ENCODE results near the gene IRF5.

The IRF5 gene

GRCh38 chr7:128913870-128914565, 23.7 kb upstream of the IRF5 start:
- TF ChIP-seq, protein P1, sequence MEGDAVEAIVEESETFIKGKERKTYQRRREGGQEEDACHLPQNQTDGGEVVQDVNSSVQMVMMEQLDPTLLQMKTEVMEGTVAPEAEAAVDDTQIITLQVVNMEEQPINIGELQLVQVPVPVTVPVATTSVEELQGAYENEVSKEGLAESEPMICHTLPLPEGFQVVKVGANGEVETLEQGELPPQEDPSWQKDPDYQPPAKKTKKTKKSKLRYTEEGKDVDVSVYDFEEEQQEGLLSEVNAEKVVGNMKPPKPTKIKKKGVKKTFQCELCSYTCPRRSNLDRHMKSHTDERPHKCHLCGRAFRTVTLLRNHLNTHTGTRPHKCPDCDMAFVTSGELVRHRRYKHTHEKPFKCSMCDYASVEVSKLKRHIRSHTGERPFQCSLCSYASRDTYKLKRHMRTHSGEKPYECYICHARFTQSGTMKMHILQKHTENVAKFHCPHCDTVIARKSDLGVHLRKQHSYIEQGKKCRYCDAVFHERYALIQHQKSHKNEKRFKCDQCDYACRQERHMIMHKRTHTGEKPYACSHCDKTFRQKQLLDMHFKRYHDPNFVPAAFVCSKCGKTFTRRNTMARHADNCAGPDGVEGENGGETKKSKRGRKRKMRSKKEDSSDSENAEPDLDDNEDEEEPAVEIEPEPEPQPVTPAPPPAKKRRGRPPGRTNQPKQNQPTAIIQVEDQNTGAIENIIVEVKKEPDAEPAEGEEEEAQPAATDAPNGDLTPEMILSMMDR (IDR thresholded peaks at IDR 0.05; ENCODE audit: borderline replicate concordance, insufficient read depth, low read depth, low read length): no peak
- H3K4me3 ChIP-seq (ENCODE audit: low read depth, low read length): no peak overlapping the region

DNA sequence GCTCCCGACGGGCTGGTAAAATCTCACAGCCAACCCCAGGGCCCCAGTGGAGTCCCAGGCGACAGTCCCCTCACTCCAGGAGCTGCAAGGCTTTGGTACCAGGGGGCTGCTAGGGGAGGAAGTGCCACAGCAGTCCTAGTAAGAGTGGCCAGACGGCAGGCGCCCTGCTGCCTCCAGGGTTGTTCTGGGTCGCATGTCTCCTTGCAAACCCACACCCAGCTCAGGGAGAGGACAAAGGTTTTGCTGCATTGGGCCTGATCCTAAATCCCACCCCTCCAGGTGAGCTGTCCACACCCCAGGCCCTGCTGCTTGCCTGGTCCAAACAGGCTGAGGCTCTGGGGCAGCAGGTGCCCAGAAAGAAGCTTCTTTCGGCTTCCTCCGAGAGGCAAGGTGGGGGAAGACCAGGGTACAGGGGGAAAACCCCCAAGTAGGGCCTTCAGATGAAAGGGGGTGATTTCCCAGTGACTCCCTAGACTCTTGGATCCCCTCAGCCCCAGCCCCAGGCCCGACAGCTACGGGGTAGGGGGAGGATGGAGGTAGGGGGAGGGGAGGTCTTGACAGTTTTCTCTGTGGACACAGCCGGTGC, 23.1 kb upstream of the IRF5 start:
- H3K4me3 ChIP-seq (ENCODE audit: low read depth, low read length): no peak overlapping the region
- TF ChIP-seq, protein P1 (IDR thresholded peaks at IDR 0.05; ENCODE audit: borderline replicate concordance, insufficient read depth, low read depth, low read length): peak; percentile 39

GRCh38 chr7:128915271-128915819, 22.4 kb upstream of the IRF5 start:
- TF ChIP-seq, protein P1 (IDR thresholded peaks at IDR 0.05; ENCODE audit: borderline replicate concordance, insufficient read depth, low read depth, low read length): no peak
- peak overlapping the region; percentile 37 for H3K4me3 ChIP-seq (ENCODE audit: low read depth, low read length)

DNA sequence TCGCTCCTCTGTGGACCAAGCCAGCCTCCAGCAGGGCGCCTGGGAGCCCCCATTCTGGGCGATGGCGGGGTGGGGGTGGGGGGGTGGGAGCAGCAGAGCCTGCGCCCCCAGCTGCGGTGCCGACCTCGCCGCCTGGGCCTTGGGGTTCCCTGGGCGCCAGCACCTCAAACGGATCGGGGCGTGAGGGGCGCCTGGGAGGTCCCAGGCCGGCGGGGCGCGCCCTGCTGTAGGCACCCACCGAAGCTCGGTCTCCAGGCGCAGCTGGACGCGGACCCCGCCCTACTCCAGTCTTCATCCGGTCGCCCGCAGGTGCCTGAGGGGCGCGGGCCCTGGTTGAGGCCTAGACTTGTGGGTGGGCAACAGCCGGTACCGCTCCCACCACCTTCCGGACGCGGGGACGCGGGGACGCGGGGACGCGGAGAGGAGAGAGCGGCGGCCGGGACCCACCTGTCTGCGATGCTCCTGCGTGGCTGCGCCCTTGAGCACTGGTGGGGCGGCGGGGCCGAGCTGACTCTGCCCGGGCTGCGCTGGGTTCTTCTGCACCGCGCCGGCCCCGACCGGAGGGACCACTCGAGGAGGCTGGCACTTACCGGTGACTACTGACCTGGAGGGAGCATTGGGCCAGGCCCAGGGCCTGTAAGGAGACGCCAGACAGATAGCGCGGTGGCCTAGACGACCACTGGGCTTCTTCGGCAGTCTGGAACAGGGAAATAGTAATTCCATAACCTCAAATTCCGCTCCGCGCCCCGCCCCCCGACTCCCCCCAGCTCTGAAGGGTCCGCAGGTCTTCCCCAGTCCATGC, 21.7 kb upstream of the IRF5 start:
- peak overlapping the region; percentile 5 for H3K4me3 ChIP-seq (ENCODE audit: low read depth, low read length)
- TF ChIP-seq, protein P1 (IDR thresholded peaks at IDR 0.05; ENCODE audit: borderline replicate concordance, insufficient read depth, low read depth, low read length): no peak

- TF ChIP-seq, protein P1 (IDR thresholded peaks at IDR 0.05; ENCODE audit: borderline replicate concordance, insufficient read depth, low read depth, low read length): no peak
Measured at GRCh38 chr7:128916643-128916915, 21.1 kb upstream of the IRF5 start.

GRCh38 chr7:128917122-128917521, 20.6 kb upstream of the IRF5 start:
- TF ChIP-seq, protein P1 (IDR thresholded peaks at IDR 0.05; ENCODE audit: borderline replicate concordance, insufficient read depth, low read depth, low read length): no peak

More at GRCh38 chr7:128916643-128916915, 21.1 kb upstream of the IRF5 start:
- no peak overlapping the region for H3K4me3 ChIP-seq (ENCODE audit: low read depth, low read length)

More at GRCh38 chr7:128917122-128917521, 20.6 kb upstream of the IRF5 start:
- H3K4me3 ChIP-seq (ENCODE audit: low read depth, low read length): no peak overlapping the region
